ENCODE results near the gene PHF1. TPM values are rescaled to one million over a fixed set of nuclear protein-coding genes. Genes with fewer than 3 reads are reported as not detected.

The PHF1 gene
- total and polyA plus RNA-seq, 2 of the 13 experiments (the other 11 are each of a cell fraction or from before 2014, with no cell fraction given), result 25.4 to 61.9 TPM

- no peak for TF ChIP-seq ZNF720 (CRISPR knock-in tag; IDR thresholded peaks at IDR 0.05)
- peak; percentile 10 for TF ChIP-seq ZNF205 (CRISPR knock-in tag; IDR thresholded peaks at IDR 0.05)
- TF ChIP-seq IRF2 (CRISPR knock-in tag; IDR thresholded peaks at IDR 0.05), result peak; percentile 66
- TF ChIP-seq ZNF468 (CRISPR knock-in tag; IDR thresholded peaks at IDR 0.05), result no peak
- TF ChIP-seq ZBTB4 (CRISPR knock-in tag; IDR thresholded peaks at IDR 0.05; ENCODE audit: borderline replicate concordance), result 0 out of 2 replicates have a peak, but pooled peaks have one; percentile 50
- TF ChIP-seq CBX2 (IDR thresholded peaks at IDR 0.05; ENCODE audit: low read depth, low read length), result no peak
- no peak for TF ChIP-seq CBX2 (CRISPR knock-in tag; IDR thresholded peaks at IDR 0.05; ENCODE audit: low read depth)
- no peak for TF ChIP-seq ZNF570 (CRISPR knock-in tag; IDR thresholded peaks at IDR 0.05; ENCODE audit: borderline replicate concordance)
- TF ChIP-seq ZNF260 (CRISPR knock-in tag; IDR thresholded peaks at IDR 0.05; ENCODE audit: borderline replicate concordance, low read depth), result no peak
- 0 out of 2 replicates have a peak, but pooled peaks have one; percentile 84 for TF ChIP-seq SMAD9 (CRISPR knock-in tag; IDR thresholded peaks at IDR 0.05)
- TF ChIP-seq, protein P1, sequence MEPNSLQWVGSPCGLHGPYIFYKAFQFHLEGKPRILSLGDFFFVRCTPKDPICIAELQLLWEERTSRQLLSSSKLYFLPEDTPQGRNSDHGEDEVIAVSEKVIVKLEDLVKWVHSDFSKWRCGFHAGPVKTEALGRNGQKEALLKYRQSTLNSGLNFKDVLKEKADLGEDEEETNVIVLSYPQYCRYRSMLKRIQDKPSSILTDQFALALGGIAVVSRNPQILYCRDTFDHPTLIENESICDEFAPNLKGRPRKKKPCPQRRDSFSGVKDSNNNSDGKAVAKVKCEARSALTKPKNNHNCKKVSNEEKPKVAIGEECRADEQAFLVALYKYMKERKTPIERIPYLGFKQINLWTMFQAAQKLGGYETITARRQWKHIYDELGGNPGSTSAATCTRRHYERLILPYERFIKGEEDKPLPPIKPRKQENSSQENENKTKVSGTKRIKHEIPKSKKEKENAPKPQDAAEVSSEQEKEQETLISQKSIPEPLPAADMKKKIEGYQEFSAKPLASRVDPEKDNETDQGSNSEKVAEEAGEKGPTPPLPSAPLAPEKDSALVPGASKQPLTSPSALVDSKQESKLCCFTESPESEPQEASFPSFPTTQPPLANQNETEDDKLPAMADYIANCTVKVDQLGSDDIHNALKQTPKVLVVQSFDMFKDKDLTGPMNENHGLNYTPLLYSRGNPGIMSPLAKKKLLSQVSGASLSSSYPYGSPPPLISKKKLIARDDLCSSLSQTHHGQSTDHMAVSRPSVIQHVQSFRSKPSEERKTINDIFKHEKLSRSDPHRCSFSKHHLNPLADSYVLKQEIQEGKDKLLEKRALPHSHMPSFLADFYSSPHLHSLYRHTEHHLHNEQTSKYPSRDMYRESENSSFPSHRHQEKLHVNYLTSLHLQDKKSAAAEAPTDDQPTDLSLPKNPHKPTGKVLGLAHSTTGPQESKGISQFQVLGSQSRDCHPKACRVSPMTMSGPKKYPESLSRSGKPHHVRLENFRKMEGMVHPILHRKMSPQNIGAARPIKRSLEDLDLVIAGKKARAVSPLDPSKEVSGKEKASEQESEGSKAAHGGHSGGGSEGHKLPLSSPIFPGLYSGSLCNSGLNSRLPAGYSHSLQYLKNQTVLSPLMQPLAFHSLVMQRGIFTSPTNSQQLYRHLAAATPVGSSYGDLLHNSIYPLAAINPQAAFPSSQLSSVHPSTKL (CRISPR knock-in tag; IDR thresholded peaks at IDR 0.05), result peak; percentile 74; the same call in 1 of the 2 replicates
- TF ChIP-seq ZNF800 (CRISPR knock-in tag; IDR thresholded peaks at IDR 0.05), result peak; percentile 40; the same call in 1 of the 2 replicates
- peak; percentile 90 for TF ChIP-seq U2AF1 (optimal IDR thresholded peaks at IDR 0.05; ENCODE audit: low read depth, low read length)
- no peak; the same call in 1 of the 2 replicates for TF ChIP-seq GTF3A (CRISPR knock-in tag; conservative IDR thresholded peaks at IDR 0.05)
- TF ChIP-seq RELA (CRISPR knock-in tag; IDR thresholded peaks at IDR 0.05), result no peak; the same call in 1 of the 2 replicates
- peak; percentile 7 for TF ChIP-seq PTBP1 (IDR thresholded peaks at IDR 0.05; ENCODE audit: low read depth, low read length, poor library complexity, severe bottlenecking)
- TF ChIP-seq ATF1 (CRISPR knock-in tag; IDR thresholded peaks at IDR 0.05), result peak; percentile 90
- TF ChIP-seq, protein P2, sequence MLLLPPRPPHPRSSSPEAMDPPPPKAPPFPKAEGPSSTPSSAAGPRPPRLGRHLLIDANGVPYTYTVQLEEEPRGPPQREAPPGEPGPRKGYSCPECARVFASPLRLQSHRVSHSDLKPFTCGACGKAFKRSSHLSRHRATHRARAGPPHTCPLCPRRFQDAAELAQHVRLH (CRISPR knock-in tag; IDR thresholded peaks at IDR 0.05; ENCODE audit: borderline replicate concordance, low read depth), result peak; percentile 93
- peak; percentile 91 for TF ChIP-seq KLF6 (CRISPR knock-in tag; IDR thresholded peaks at IDR 0.05)
- TF ChIP-seq PLRG1 (conservative IDR thresholded peaks at IDR 0.05), result no peak
These were observed 7.3 kb downstream of the PHF1 start, which contains the start of gene CUTA (continued) for GRCh38 chr6:33417903-33418689.
